K562 (cell line): ENCODE data around the gene TYW1. TPM values are rescaled to one million over a fixed set of nuclear protein-coding genes. Genes with fewer than 3 reads are reported as not detected.
"Not testable (repeated sequence)": the region's sequence is repeated elsewhere in the genome, so short reads cannot be mapped to it uniquely, and the experiment has no call there.

Experiments used
- ATAC-seq: fragments of 200-7000 bp; cut with Tn5 transposase; 3 replicates; pipeline ENCODE4 v1.9.1; 2020; ENCODE audit warnings: moderate library complexity
- BruUV-seq: library from RNA; stranded (reverse); fragments of 400-500 nt; replicated peaks from 2 replicates; lab custom pipeline; 2021; lab: Mats Ljungman, UMichigan
- CTCF ChIA-PET: fragments of 300-600 bp; formaldehyde crosslinking; extraction: SDS; loops from one replicate; lab custom pipeline; 2021; ENCODE audit warnings: low intra/inter-chr PET ratio; lab: Yijun Ruan, JAX
- POLR2A ChIA-PET: fragments of 300-600, 350-650 bp; sonication (Branson Sonifier 250); formaldehyde crosslinking; extraction: SDS; loops from one replicate; lab custom pipeline; 2021; ENCODE audit warnings: antibody characterized with exemption, inconsistent platforms; lab: Yijun Ruan, JAX
- DNase-seq, 4 experiments: peaks; one replicate each; pipeline versions ENCODE4 v3.0.0 to v3.0.0-alpha.2; 2011 to 2018; ENCODE audit warnings: low spot score in 3 of 4, mixed read lengths in 3 of 4; ENCODE audit errors: extremely low read depth in 1 of 4
- FAIRE-seq: peaks from 2 replicates; lab custom pipeline; 2011; peaks lifted over from hg19 to GRCh38; lab: Jason Lieb, UNC
- H2AFZ ChIP-seq: 2 replicates; pipeline ENCODE4 v1.6.0; 2011; ENCODE audit warnings: low read depth, low read length, control low read depth, inconsistent platforms
- H3K27ac ChIP-seq: fragments of 200-600 bp; 3 replicates; pipeline ENCODE4 v1.8.0; 2011; ENCODE audit warnings: low read depth, mild to moderate bottlenecking, control low read depth, inconsistent platforms, low read length, moderate library complexity, mixed read lengths; ENCODE audit errors: extremely low read depth
- H3K27me3 ChIP-seq, 2 experiments: fragments of 300-600 bp in 1 of 2; 2 replicates in 1 of 2; 3 replicates in 1 of 2; pipeline versions ENCODE4 v1.6.0 to v1.8.0; 2011; ENCODE audit warnings: inconsistent platforms in 2 of 2, low read length in 2 of 2, mild to moderate bottlenecking in 1 of 2, mixed read lengths in 1 of 2, moderate library complexity in 1 of 2; ENCODE audit not compliant: control insufficient read depth in 2 of 2, insufficient read depth in 2 of 2
- H3K36me3 ChIP-seq: fragments of 300-600 bp; 3 replicates; pipeline ENCODE4 v1.8.0; 2011; ENCODE audit warnings: mild to moderate bottlenecking, low read length, inconsistent platforms; ENCODE audit not compliant: control insufficient read depth, insufficient read depth
- H3K4me1 ChIP-seq, 2 experiments: fragments of 200-600 bp in 1 of 2; replicated peaks in 1 of 2; 2 replicates in 1 of 2; 3 replicates in 1 of 2; pipeline versions ENCODE4 v1.5.1 to v1.8.0; 2011; ENCODE audit warnings: inconsistent platforms in 2 of 2, low read length in 2 of 2, mild to moderate bottlenecking in 1 of 2, mixed read lengths in 1 of 2, moderate library complexity in 1 of 2; ENCODE audit not compliant: control insufficient read depth in 2 of 2, insufficient read depth in 2 of 2
- H3K4me2 ChIP-seq: 2 replicates; pipeline ENCODE4 v1.6.1; 2011; ENCODE audit warnings: low read length, control low read depth, inconsistent platforms, mixed read lengths; ENCODE audit not compliant: insufficient read depth
- H3K4me3 ChIP-seq: fragments of 200-600 bp; sonication (generic), shearing (Covaris generic); 2 replicates; pipeline ENCODE4 v1.5.1; 2016; ENCODE audit warnings: control low read depth, inconsistent platforms
- H3K79me2 ChIP-seq: fragments of 200-600 bp; 3 replicates; pipeline ENCODE4 v1.8.0; 2011; ENCODE audit warnings: low read length, inconsistent platforms; ENCODE audit not compliant: control insufficient read depth, insufficient read depth
- H3K9ac ChIP-seq, 2 experiments: 2 replicates each; pipeline versions ENCODE4 v1.6.0 to v1.6.1; 2011; ENCODE audit warnings: low read depth in 2 of 2, low read length in 2 of 2, control low read depth in 1 of 2, inconsistent platforms in 1 of 2, mild to moderate bottlenecking in 1 of 2, mixed read lengths in 1 of 2; ENCODE audit not compliant: insufficient read depth in 1 of 2
- H3K9me1 ChIP-seq: one replicate; pipeline ENCODE4 v1.6.0; 2011; ENCODE audit warnings: inconsistent platforms, mild to moderate bottlenecking, low read length, moderate library complexity; ENCODE audit not compliant: control insufficient read depth, insufficient read depth
- H3K9me3 ChIP-seq: replicated peaks from 2 replicates; pipeline ENCODE4 v1.5.1; 2011; ENCODE audit warnings: low read depth, low read length, inconsistent platforms; ENCODE audit not compliant: control insufficient read depth, insufficient read depth
- H4K20me1 ChIP-seq: replicated peaks from 2 replicates; pipeline ENCODE4 v1.6.1; 2011; ENCODE audit warnings: low read length, inconsistent platforms, mixed read lengths; ENCODE audit not compliant: control insufficient read depth, insufficient read depth
- C11orf30 ChIP-seq: fragments of 450-650 bp; IDR thresholded peaks from 2 replicates; pipeline ENCODE4 v1.6.1; 2016; ENCODE audit warnings: low read depth, mild to moderate bottlenecking
- ESRRA ChIP-seq: fragments of 450-650 bp; IDR thresholded peaks from 2 replicates; pipeline ENCODE4 v1.6.1; 2014; ENCODE audit warnings: low read depth, mild to moderate bottlenecking, moderate library complexity, borderline replicate concordance
- HDAC1 ChIP-seq, 2 experiments: fragments of 450-650 bp; IDR thresholded peaks; 2 replicates each; pipeline ENCODE4 v1.6.1; 2016 to 2017; ENCODE audit warnings: inconsistent platforms in 1 of 2, mild to moderate bottlenecking in 1 of 2, moderate library complexity in 1 of 2
- NCOR1 ChIP-seq: fragments of 450-650 bp; IDR thresholded peaks from 2 replicates; pipeline ENCODE4 v1.6.1; 2016; ENCODE audit warnings: mild to moderate bottlenecking, moderate library complexity
- NR2C1 ChIP-seq, 2 experiments: fragments of 450-650 bp; IDR thresholded peaks; 2 replicates each; pipeline ENCODE4 v1.6.1; 2017; ENCODE audit warnings: mild to moderate bottlenecking in 2 of 2, antibody characterized with exemption in 1 of 2, inconsistent platforms in 1 of 2, missing compliant biosample characterization in 1 of 2, missing genetic modification characterization in 1 of 2
- NR2C2 ChIP-seq, 2 experiments: fragments of 200-800 bp in 1 of 2; sonication (Bioruptor generic) in 1 of 2; sonication (generic) in 1 of 2; formaldehyde crosslinking in 1 of 2; IDR thresholded peaks; 2 replicates each; pipeline versions ENCODE4 v1.6.1 to v1.8.0; 2016 to 2022; ENCODE audit warnings: mild to moderate bottlenecking in 1 of 2, missing compliant biosample characterization in 1 of 2, missing genetic modification characterization in 1 of 2, missing genetic modification reagents in 1 of 2
- NRF1 ChIP-seq, 2 experiments: fragments of 450-650 bp; IDR thresholded peaks in 1 of 2; conservative IDR thresholded peaks in 1 of 2; 2 replicates each; pipeline ENCODE4 v1.6.1; 2014; ENCODE audit warnings: mild to moderate bottlenecking in 2 of 2
- ZNF316 ChIP-seq: fragments of 450-650 bp; IDR thresholded peaks from 2 replicates; pipeline ENCODE4 v1.6.1; 2016
- WGBS: fragments of 100-300 bp; shearing (Covaris generic); methylation state at CpG from one replicate; pipeline ENCODE4 v1.1.6; 2016; ENCODE audit warnings: low coverage, mixed read lengths; ENCODE audit not compliant: insufficient coverage; ENCODE audit errors: missing lambda C conversion rate; 5-methylcytosine and 5-hydroxymethylcytosine counted together
- in situ Hi-C: fragments of 300-500 bp; cut with MboI; formaldehyde crosslinking; loops from 4 replicates; pipeline ENCODE4 v1.15.0; 2018; ENCODE audit warnings: inconsistent platforms, mixed read lengths
- intact Hi-C: fragments of 100-400 bp; cut with micrococcal nuclease; formaldehyde crosslinking; loops from 2 replicates; pipeline ENCODE4 v1.14.2; 2022
- polyA plus RNA-seq, 8 experiments: library from polyadenylated mRNA; depleted of rRNA in 4 of 8; stranded (reverse) in 5 of 8; unstranded in 3 of 8; fragments of >200 nt; fragmentation: Nextera tagmentation in 2 of 8; fragmentation: Illumina TruSeq in 1 of 8; extraction: Ambion mirVana in 2 of 8; extraction: Trizol in 1 of 8; gene quantifications; 2 replicates each; pipeline versions ENCODE4 v1.2.1 to v1.2.3, GENCODE V29; 2011 to 2014; ENCODE audit warnings: inconsistent platforms in 1 of 8, missing spikeins in 1 of 8
- total RNA-seq, 7 experiments: library from RNA; depleted of rRNA in 6 of 7; stranded (reverse); fragments of >200 nt in 6 of 7; fragmentation: Illumina TruSeq in 2 of 7; extraction: Trizol in 2 of 7; gene quantifications; 2 replicates each; pipeline versions ENCODE4 v1.2.1 to v1.2.3, GENCODE V29; 2011 to 2021; ENCODE audit warnings: low replicate concordance in 1 of 7

The TYW1 gene
- total and polyA plus RNA-seq, 9 of the 15 experiments (the other 6 are each of a cell fraction or from before 2014, with no cell fraction given): 17.4 to 32.0 (median 26.2) TPM

DNA sequence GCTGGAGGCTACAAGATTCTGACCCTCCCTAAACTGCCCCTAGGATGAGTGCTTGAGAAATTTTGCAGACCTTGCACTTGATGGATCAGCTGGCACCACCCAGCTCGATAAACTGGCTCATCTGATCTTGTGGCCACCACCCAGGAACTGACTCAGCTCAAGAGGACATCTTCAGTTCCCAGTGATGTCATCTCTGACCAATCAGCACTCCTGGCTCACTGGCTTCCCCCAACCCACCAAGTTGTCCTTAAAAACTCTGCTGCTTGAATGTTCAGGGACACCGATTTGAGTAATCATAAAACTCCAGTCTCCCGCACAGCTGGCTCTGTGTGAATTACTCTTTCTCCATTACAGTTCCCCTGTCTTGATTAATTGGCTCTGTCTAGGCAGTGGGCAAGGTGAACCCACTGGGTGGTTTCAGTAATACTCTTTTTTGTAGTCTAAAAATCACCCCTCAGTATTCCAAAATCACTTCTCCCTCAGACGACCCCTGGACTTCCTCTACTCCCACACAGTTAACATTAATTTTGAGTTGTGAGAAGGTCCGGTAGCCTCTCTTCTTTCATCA, 229.8 kb downstream of the TYW1 start (continued):
- peak in 1 of 2 experiments; percentile 24; a peak in 2 of 4 replicates for TF ChIP-seq NRF1 (conservative IDR thresholded peaks at IDR 0.05 in 1 of 2, IDR thresholded peaks at IDR 0.05 in 1 of 2)
- peak in 1 of 2 experiments; percentile 42; a peak in 1 of 4 replicates for TF ChIP-seq HDAC1 (IDR thresholded peaks at IDR 0.05)
- not testable (repeated sequence) for TF ChIP-seq NR2C2 (CRISPR knock-in tag; IDR thresholded peaks at IDR 0.05)
- 0 out of 2 replicates have a peak, but pooled peaks have one; percentile 15 for TF ChIP-seq NR2C2 (tag; IDR thresholded peaks at IDR 0.05)
- TF ChIP-seq NCOR1: peak; percentile 39; the same call in 1 of the 2 replicates

DNA sequence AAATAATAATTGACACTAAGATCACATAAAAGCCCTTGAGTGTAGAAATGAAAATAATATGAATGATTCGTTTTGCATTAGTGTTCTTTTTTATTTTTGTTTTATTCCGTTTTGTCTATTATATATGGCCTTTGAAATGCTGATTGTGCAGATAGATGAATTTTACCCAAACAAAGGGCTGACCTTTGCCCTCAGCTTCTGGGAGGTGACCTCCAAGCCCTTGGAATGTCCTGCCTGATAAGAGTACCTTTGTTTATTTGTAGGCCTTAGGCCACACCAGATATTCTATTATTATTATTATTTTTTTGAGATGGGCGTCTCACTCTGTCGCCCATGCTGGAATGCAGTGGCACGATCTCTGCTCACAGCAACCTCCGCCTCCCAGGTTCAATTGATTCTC, 230.3 kb downstream of the TYW1 start:
- H4K20me1 ChIP-seq; POLR2A ChIA-PET; H3K9me1 ChIP-seq; intact Hi-C loops; H3K36me3 ChIP-seq; CTCF ChIA-PET; H3K4me3 ChIP-seq; H3K79me2 ChIP-seq; H3K4me2 ChIP-seq; ATAC-seq; H2AFZ ChIP-seq; FAIRE-seq; in situ Hi-C loops; H3K9ac ChIP-seq; H3K9me3 ChIP-seq; BruUV-seq; DNase-seq; TF ChIP-seq NR2C2 (CRISPR knock-in tag; IDR thresholded peaks at IDR 0.05): not testable (repeated sequence)
- peaks cover 0 to 13% of the 10 kb centered on the region in 2 experiments; a peak in 3 of 5 replicates for H3K4me1 ChIP-seq
- H3K27ac ChIP-seq: peak overlapping the region; percentile 83; the same call in 2 of the 3 replicates
- 98% methylated on average over 4 of the region's 6 CpGs for WGBS
- TF ChIP-seq NR2C1 (IDR thresholded peaks at IDR 0.05) (peak; percentile 67), NR2C1 (tag; IDR thresholded peaks at IDR 0.05) (peak; percentile 79), NR2C2 (tag; IDR thresholded peaks at IDR 0.05) (0 out of 2 replicates have a peak, but pooled peaks have one; percentile 28), ZNF316 (peak; percentile 80), C11orf30 (peak; percentile 60; the same call in 1 of the 2 replicates), ESRRA (peak; percentile 72)
- TF ChIP-seq, all 486 proteins: peak for 5; not testable (repeated sequence) for 481
- H3K27me3 ChIP-seq: not testable (repeated sequence)

DNA sequence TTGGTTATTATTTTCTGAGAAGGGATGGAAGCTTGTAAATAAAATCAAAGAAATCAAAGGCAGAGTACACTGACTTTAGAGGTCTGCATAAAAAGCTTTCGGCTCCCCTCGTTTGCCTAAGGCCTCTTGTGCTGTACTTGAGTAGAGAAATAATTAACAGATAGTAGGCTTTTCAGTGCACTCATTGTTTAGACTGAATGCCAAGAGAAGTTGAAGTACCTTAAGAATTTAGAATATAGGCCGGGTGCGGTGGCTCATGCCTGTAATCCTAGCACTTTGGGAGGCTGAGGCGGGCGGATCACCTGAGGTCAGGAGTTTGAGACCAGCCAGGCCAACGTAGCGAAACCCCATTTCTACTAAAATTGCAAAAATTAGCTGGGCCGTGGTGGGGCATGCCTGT, 232.4 kb downstream of the TYW1 start:
- WGBS: 96% methylated on average over 9 of the region's 9 CpGs
- BruUV-seq, FAIRE-seq, H3K79me2 ChIP-seq, intact Hi-C loops, POLR2A ChIA-PET, ATAC-seq, H4K20me1 ChIP-seq, CTCF ChIA-PET, H3K4me2 ChIP-seq, H3K27ac ChIP-seq, H3K9ac ChIP-seq, in situ Hi-C loops, H3K4me3 ChIP-seq, H3K9me3 ChIP-seq, H3K9me1 ChIP-seq, H2AFZ ChIP-seq, H3K36me3 ChIP-seq, H3K27me3 ChIP-seq, DNase-seq: not testable (repeated sequence)
- peaks cover 0 to 13% of the 10 kb centered on the region in 2 experiments; a peak in 3 of 5 replicates for H3K4me1 ChIP-seq
